Adrenal gland (tissue), 12 donors: ENCODE measurements around the gene CD44. TPM values are rescaled to one million over a fixed set of nuclear protein-coding genes. Genes with fewer than 3 reads are reported as not detected.

ENCODE experiments used
- DNase-seq, 7 donors: peaks; one replicate each; pipeline ENCODE4 v3.0.0-alpha.2; 2019 to 2020
- H3K27ac ChIP-seq, 5 donors: fragments of 200-600 bp; sonication (generic) in 4 of 5; 1 replicate in 3 of 5; 2 replicates in 2 of 5; pipeline versions ENCODE4 v1.5.1 to v1.8.0; 2016 to 2020; ENCODE audit warnings: mild to moderate bottlenecking in 1 of 5
- H3K27me3 ChIP-seq: fragments of 200-600 bp; 2 replicates; pipeline ENCODE4 v1.8.0; 2021
- H3K36me3 ChIP-seq, 2 donors: fragments of 200-600 bp; replicated peaks in 1 of 2; 1 replicate in 1 of 2; 2 replicates in 1 of 2; pipeline versions ENCODE4 v1.5.1 to v1.8.0; 2018 to 2022
- H3K4me1 ChIP-seq, 2 donors: fragments of 200-600 bp; replicated peaks in 1 of 2; 1 replicate in 1 of 2; 2 replicates in 1 of 2; pipeline versions ENCODE4 v1.5.1 to v1.8.0; 2018 to 2021
- H3K4me3 ChIP-seq, 4 donors: fragments of 200-600 bp; sonication (generic) in 3 of 4; one replicate each; pipeline ENCODE4 v1.5.1; 2016 to 2018
- H3K9me3 ChIP-seq, 3 donors: fragments of 200-600 bp; sonication (generic) in 1 of 3; replicated peaks in 1 of 3; 1 replicate in 2 of 3; 2 replicates in 1 of 3; pipeline versions ENCODE4 v1.5.1 to v1.8.0; 2016 to 2021
- POLR2A ChIP-seq, 2 donors: fragments of 450-650 bp; IDR thresholded peaks; one replicate each; pipeline ENCODE4 v1.6.1; 2017; ENCODE audit warnings: antibody characterized with exemption in 2 of 2, mild to moderate bottlenecking in 2 of 2, moderate library complexity in 1 of 2
- WGBS, 4 donors: extraction: QIAGEN DNeasy Blood & Tissue Kit in 2 of 4; methylation state at CpG; one replicate each; pipeline versions ENCODE4 v1.1.5 to v1.1.7; 2013 to 2017; 5-methylcytosine and 5-hydroxymethylcytosine counted together
- intact Hi-C, 2 donors: fragments of 100-400 bp; cut with DNase I; formaldehyde crosslinking; loops; one replicate each; pipeline versions ENCODE4 v1.14.1 to v1.15.0; 2022 to 2023
- polyA plus RNA-seq, 3 donors: library from polyadenylated mRNA; stranded (reverse); fragments of 200-250 nt in 2 of 3; fragments of 350-450 nt in 1 of 3; fragmentation: Illumina TruSeq in 1 of 3; extraction: RNeasy Lipid Tissue Mini Kit (QIAGEN cat#74804) in 1 of 3; gene quantifications; one replicate each; pipeline ENCODE4 v1.2.3, GENCODE V29; 2013 to 2014
- total RNA-seq, 9 donors: library from RNA; depleted of rRNA in 4 of 9; stranded (reverse); fragments of >200 nt in 4 of 9; fragments of 120-200 nt in 1 of 9; fragmentation: NEBNext Ultra II Directional in 1 of 9; extraction: Animal tissue kit (Norgen Biotek cat#: 25700) in 1 of 9; gene quantifications; one replicate each; pipeline versions ENCODE4 v1.1.0 to v1.2.4, GENCODE V29; 2013 to 2023
- TF ChIP-seq, protein P1 (sequence below), 6 experiments: fragments of 450-650 bp in 4 of 6; fragments of 200-600 bp in 2 of 6; sonication (generic) in 1 of 6; IDR thresholded peaks; 1 replicate in 5 of 6; 2 replicates in 1 of 6; pipeline versions ENCODE4 v1.5.1 to v1.8.0; 2016 to 2021; ENCODE audit warnings: antibody characterized with exemption in 6 of 6, mild to moderate bottlenecking in 2 of 6, moderate library complexity in 1 of 6
- donor health status: healthy with polysubstance abuse.
- donor health status: Bipolar disorder and iron deficiency.
- donor health status: DM: yes; HTN: yes; CAD: no.
- donor health status: DM: no; HTN: no; CAD: no.
- donor health status: DM: no; HTN: no; CAD: no.
- donor health status: DM: yes; HTN: yes; CAD: no.

The CD44 gene
- total and polyA plus RNA-seq, 12 donors, result 10.2 to 110 (median 77.5) TPM

- 87 to 93% (median 92%) methylated on average over 2 of the region's 2 CpGs for WGBS, 4 donors
- TF ChIP-seq, protein P1, sequence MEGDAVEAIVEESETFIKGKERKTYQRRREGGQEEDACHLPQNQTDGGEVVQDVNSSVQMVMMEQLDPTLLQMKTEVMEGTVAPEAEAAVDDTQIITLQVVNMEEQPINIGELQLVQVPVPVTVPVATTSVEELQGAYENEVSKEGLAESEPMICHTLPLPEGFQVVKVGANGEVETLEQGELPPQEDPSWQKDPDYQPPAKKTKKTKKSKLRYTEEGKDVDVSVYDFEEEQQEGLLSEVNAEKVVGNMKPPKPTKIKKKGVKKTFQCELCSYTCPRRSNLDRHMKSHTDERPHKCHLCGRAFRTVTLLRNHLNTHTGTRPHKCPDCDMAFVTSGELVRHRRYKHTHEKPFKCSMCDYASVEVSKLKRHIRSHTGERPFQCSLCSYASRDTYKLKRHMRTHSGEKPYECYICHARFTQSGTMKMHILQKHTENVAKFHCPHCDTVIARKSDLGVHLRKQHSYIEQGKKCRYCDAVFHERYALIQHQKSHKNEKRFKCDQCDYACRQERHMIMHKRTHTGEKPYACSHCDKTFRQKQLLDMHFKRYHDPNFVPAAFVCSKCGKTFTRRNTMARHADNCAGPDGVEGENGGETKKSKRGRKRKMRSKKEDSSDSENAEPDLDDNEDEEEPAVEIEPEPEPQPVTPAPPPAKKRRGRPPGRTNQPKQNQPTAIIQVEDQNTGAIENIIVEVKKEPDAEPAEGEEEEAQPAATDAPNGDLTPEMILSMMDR (IDR thresholded peaks at IDR 0.05), result no peak
- TF ChIP-seq POLR2A (IDR thresholded peaks at IDR 0.05), result no peak
Observed at GRCh38 chr11:35267504-35267903, 128.5 kb downstream of the CD44 start.

GRCh38 chr11:35270342-35270741 lies 131.4 kb downstream of the CD44 start:
- intact Hi-C loops, result no loop called here
- DNase-seq, result no peak
- Histone ChIP-seq H3K36me3 (no peaks in the 10 kb centered on the region), H3K27ac (no peak overlapping the region), H3K4me3 (no peak overlapping the region), H3K4me1 (peaks cover 5 to 8% of the 10 kb centered on the region in 2 donors), H3K27me3 (no peaks in the 10 kb centered on the region), H3K9me3 (no peaks in the 10 kb centered on the region)
- TF ChIP-seq, protein P1 (IDR thresholded peaks at IDR 0.05), result no peak
- TF ChIP-seq POLR2A (IDR thresholded peaks at IDR 0.05), result no peak
- WGBS, 4 donors, result 86 to 90% (median 87%) methylated on average over 1 of the region's 1 CpG

More at GRCh38 chr11:35267504-35267903, 128.5 kb downstream of the CD44 start:
- Histone ChIP-seq H3K4me3 (no peak overlapping the region), H3K4me1 (no peaks in the 10 kb centered on the region), H3K36me3 (no peaks in the 10 kb centered on the region), H3K9me3 (no peaks in the 10 kb centered on the region), H3K27me3 (no peaks in the 10 kb centered on the region), H3K27ac (no peak overlapping the region)
- no peak for DNase-seq
- intact Hi-C loops, result loop anchor here in 1 of 2 donors (10.0 kb wide), 1 partner anchor 107 kb away; no protein-coding TSS in a partner anchor

GRCh38 chr11:35271031-35271430 lies 132.1 kb downstream of the CD44 start:
- no peak for DNase-seq

DNA sequence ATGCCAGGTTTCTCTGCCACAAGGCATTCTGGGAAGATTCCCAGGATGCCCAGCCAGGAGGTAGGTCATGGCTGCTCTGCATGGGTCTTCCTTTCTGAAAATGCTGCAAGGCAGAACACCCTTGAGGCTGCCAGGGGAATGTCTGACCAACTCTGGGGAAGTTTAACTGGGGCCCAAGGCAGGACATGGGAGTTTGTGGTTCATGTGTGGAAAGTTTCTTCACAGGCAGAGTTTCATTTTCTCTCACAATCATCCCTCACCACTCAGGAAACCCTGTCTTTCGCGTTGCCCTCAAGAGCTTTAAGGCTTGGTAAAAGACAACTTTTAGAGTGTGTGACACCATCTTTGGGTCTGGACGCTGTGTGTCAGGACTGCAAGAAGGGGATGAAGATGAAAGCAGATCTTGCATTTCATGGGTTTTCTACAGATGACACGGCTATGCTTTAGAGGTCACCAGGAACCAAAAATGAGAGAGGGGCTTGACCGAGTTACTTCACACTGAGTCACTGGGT lies 133.5 kb downstream of the CD44 start:
- no peaks in the 10 kb centered on the region for H3K27me3 ChIP-seq
- TF ChIP-seq, protein P1 (IDR thresholded peaks at IDR 0.05), result no peak
- TF ChIP-seq POLR2A (IDR thresholded peaks at IDR 0.05), result no peak
- intact Hi-C loops, result no loop called here
- no peak overlapping the region for H3K27ac ChIP-seq
- DNase-seq, result no peak
- WGBS, 4 donors, result 79 to 88% (median 83%) methylated on average over 5 of the region's 5 CpGs
- no peak overlapping the region for H3K4me3 ChIP-seq
- H3K4me1 ChIP-seq, result peaks cover 17 to 24% of the 10 kb centered on the region in 2 donors
- no peaks in the 10 kb centered on the region for H3K9me3 ChIP-seq
- H3K36me3 ChIP-seq, result no peaks in the 10 kb centered on the region

More at GRCh38 chr11:35271031-35271430, 132.1 kb downstream of the CD44 start:
- Histone ChIP-seq H3K4me3 (no peak overlapping the region), H3K9me3 (no peaks in the 10 kb centered on the region), H3K36me3 (no peaks in the 10 kb centered on the region), H3K27me3 (no peaks in the 10 kb centered on the region), H3K27ac (no peak overlapping the region), H3K4me1 (peaks cover 11 to 14% of the 10 kb centered on the region in 2 donors)
- WGBS, 4 donors, result 91 to 97% (median 96%) methylated on average over 3 of the region's 3 CpGs
- TF ChIP-seq POLR2A (IDR thresholded peaks at IDR 0.05), result no peak
- TF ChIP-seq, protein P1 (IDR thresholded peaks at IDR 0.05), result no peak
- intact Hi-C loops, result no loop called here
